Tibial artery (tissue), 4 donors: ENCODE measurements around the gene ORMDL2.

Experiments used
- DNase-seq, 2 donors: peaks; one replicate each; pipeline ENCODE4 v3.0.0-alpha.2; 2019
- H3K27ac ChIP-seq, 2 donors: fragments of 200-600 bp; sonication (generic) in 1 of 2; 1 replicate in 1 of 2; 2 replicates in 1 of 2; pipeline ENCODE4 v1.5.1; 2018 to 2019; ENCODE audit warnings: mild to moderate bottlenecking in 1 of 2
- H3K27me3 ChIP-seq, 2 donors: fragments of 200-600 bp; sonication (generic) in 1 of 2; one replicate each; pipeline versions ENCODE4 v1.5.1 to v1.6.0; 2016 to 2019
- H3K36me3 ChIP-seq, 3 donors: fragments of 200-600 bp; sonication (generic) in 2 of 3; one replicate each; pipeline ENCODE4 v1.5.1; 2016 to 2019; ENCODE audit warnings: mild to moderate bottlenecking in 2 of 3
- H3K4me1 ChIP-seq, 4 donors: fragments of 200-600 bp; sonication (generic) in 2 of 4; 1 replicate in 3 of 4; 2 replicates in 1 of 4; pipeline ENCODE4 v1.5.1; 2016 to 2019
- H3K4me3 ChIP-seq, 2 donors: fragments of 200-600 bp; sonication (generic) in 1 of 2; 1 replicate in 1 of 2; 2 replicates in 1 of 2; pipeline ENCODE4 v1.5.1; 2018 to 2019; ENCODE audit warnings: mild to moderate bottlenecking in 2 of 2
- H3K9me3 ChIP-seq, 3 donors: fragments of 200-600 bp; sonication (generic) in 1 of 3; one replicate each; pipeline ENCODE4 v1.5.1; 2016 to 2019
- intact Hi-C: fragments of 100-400 bp; cut with DNase I; formaldehyde crosslinking; loops from one replicate; pipeline ENCODE4 v1.15.0; 2023; ENCODE audit warnings: low total_unique reads
- TF ChIP-seq, protein P1 (sequence below), 2 experiments: fragments of 200-600 bp in 1 of 2; fragments of 450-650 bp in 1 of 2; IDR thresholded peaks; one replicate each; pipeline ENCODE4 v1.5.1; 2017 to 2019; ENCODE audit warnings: antibody characterized with exemption in 2 of 2, mild to moderate bottlenecking in 1 of 2, moderate library complexity in 1 of 2

Gene ORMDL2

GRCh38 chr12:55845785-55846496 is 28.1 kb downstream of the ORMDL2 start:
- TF ChIP-seq, protein P1, sequence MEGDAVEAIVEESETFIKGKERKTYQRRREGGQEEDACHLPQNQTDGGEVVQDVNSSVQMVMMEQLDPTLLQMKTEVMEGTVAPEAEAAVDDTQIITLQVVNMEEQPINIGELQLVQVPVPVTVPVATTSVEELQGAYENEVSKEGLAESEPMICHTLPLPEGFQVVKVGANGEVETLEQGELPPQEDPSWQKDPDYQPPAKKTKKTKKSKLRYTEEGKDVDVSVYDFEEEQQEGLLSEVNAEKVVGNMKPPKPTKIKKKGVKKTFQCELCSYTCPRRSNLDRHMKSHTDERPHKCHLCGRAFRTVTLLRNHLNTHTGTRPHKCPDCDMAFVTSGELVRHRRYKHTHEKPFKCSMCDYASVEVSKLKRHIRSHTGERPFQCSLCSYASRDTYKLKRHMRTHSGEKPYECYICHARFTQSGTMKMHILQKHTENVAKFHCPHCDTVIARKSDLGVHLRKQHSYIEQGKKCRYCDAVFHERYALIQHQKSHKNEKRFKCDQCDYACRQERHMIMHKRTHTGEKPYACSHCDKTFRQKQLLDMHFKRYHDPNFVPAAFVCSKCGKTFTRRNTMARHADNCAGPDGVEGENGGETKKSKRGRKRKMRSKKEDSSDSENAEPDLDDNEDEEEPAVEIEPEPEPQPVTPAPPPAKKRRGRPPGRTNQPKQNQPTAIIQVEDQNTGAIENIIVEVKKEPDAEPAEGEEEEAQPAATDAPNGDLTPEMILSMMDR (IDR thresholded peaks at IDR 0.05): no peak
- H3K4me1 ChIP-seq: peaks cover 0 to 34% (median 5%) of the 10 kb centered on the region in 4 donors
- H3K27ac ChIP-seq: peak overlapping the region; percentile 84 to 89
- peak in 1 of 2 donors; percentile 62 for DNase-seq
- H3K27me3 ChIP-seq: no peaks in the 10 kb centered on the region
- intact Hi-C loops: no loop called here
- no peak overlapping the region for H3K4me3 ChIP-seq
- no peaks in the 10 kb centered on the region for H3K36me3 ChIP-seq
- H3K9me3 ChIP-seq: no peaks in the 10 kb centered on the region

DNA sequence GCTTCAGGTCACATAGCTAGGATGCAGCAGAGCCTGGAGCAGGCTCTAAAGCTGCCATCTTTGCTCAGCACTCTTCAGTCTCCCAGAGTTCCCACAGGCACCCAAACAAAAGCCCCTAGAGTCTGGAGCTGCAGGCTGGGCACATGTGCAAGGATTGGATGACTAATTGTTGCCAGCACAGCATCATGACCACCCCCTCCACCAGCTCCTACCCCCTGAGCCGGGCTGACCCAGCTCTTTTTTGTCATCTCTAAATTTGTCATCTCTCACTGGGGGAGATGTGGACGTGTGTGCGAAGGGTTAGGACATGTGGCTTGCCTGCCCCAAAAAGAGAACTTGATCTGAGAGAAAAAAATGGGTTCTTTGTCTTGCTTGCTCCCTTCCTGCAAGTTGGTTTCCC is 29.2 kb downstream of the ORMDL2 start:
- DNase-seq: peak; percentile 42 to 77
- peak overlapping the region; percentile 84 to 89 for H3K27ac ChIP-seq
- H3K4me3 ChIP-seq: no peak overlapping the region
- no peaks in the 10 kb centered on the region for H3K27me3 ChIP-seq
- peaks cover 0 to 34% (median 5%) of the 10 kb centered on the region in 4 donors for H3K4me1 ChIP-seq
- TF ChIP-seq, protein P1 (IDR thresholded peaks at IDR 0.05): no peak
- intact Hi-C loops: no loop called here
- no peaks in the 10 kb centered on the region for H3K36me3 ChIP-seq
- no peaks in the 10 kb centered on the region for H3K9me3 ChIP-seq

- Histone ChIP-seq H3K27ac (peak overlapping the region; percentile 84 to 89), H3K9me3 (no peaks in the 10 kb centered on the region), H3K4me3 (peak overlapping the region; percentile 7 to 26), H3K4me1 (peaks cover 0 to 34% (median 5%) of the 10 kb centered on the region in 4 donors), H3K27me3 (no peaks in the 10 kb centered on the region), H3K36me3 (no peaks in the 10 kb centered on the region)
- intact Hi-C loops: no loop called here
- peak; percentile 94 for DNase-seq
- TF ChIP-seq, protein P1 (IDR thresholded peaks at IDR 0.05): no peak
Measured at GRCh38 chr12:55847603-55848291, 29.9 kb downstream of the ORMDL2 start.

GRCh38 chr12:55849616-55850343 is 31.9 kb downstream of the ORMDL2 start:
- H3K9me3 ChIP-seq: no peaks in the 10 kb centered on the region
- H3K27me3 ChIP-seq: no peaks in the 10 kb centered on the region
- peak overlapping the region; percentile 84 to 89 for H3K27ac ChIP-seq
- no peaks in the 10 kb centered on the region for H3K36me3 ChIP-seq
- H3K4me1 ChIP-seq: peaks cover 0 to 34% (median 5%) of the 10 kb centered on the region in 4 donors
- no peak overlapping the region for H3K4me3 ChIP-seq
- intact Hi-C loops: no loop called here
- DNase-seq: peak in 1 of 2 donors; percentile 45
- TF ChIP-seq, protein P1 (IDR thresholded peaks at IDR 0.05): no peak

DNA sequence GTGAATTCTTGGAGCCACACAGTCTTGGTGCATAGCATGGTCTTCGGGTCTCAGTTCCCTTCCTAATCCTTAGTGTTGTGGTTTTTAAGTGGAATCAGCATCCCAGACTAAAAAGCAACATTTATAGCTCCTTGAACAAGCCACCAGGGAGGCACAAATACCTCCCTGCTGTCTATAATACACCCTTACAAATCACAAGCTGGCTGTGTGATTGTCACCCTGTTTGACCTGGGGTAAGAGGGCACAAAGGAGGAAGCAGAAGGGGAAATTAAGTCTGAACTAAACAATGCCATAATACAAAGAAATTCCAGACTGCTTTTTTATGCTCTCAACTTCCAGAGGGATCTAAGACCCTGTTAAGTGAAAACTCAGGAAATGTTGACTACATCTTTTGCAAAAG is 32.6 kb downstream of the ORMDL2 start:
- peak overlapping the region in 1 of 2 donors; percentile 89 for H3K27ac ChIP-seq
- H3K36me3 ChIP-seq: no peaks in the 10 kb centered on the region
- intact Hi-C loops: no loop called here
- H3K4me1 ChIP-seq: peaks cover 0 to 34% (median 5%) of the 10 kb centered on the region in 4 donors
- H3K4me3 ChIP-seq: no peak overlapping the region
- TF ChIP-seq, protein P1 (IDR thresholded peaks at IDR 0.05): no peak
- DNase-seq: no peak
- H3K9me3 ChIP-seq: no peaks in the 10 kb centered on the region
- H3K27me3 ChIP-seq: no peaks in the 10 kb centered on the region
